K562 (cell line): ENCODE measurements around the gene PTPMT1. TPM values are rescaled to one million over a fixed set of nuclear protein-coding genes. Genes with fewer than 3 reads are reported as not detected.
A peak's percentile ranks its signal among the peaks of the same experiment; 100 is the strongest.

ENCODE experiments used
- CREB3L1 ChIP-seq: fragments of 450-650 bp; IDR thresholded peaks from 2 replicates; pipeline ENCODE4 v1.6.1; 2014; ENCODE audit warnings: low read depth, mild to moderate bottlenecking, moderate library complexity, borderline replicate concordance
- DACH1 ChIP-seq: fragments of 450-650 bp; IDR thresholded peaks from 2 replicates; pipeline ENCODE4 v1.6.1; 2018; ENCODE audit not compliant: partially characterized antibody
- FOXA1 ChIP-seq: fragments of 450-650 bp; IDR thresholded peaks from 2 replicates; pipeline ENCODE4 v1.6.1; 2016; ENCODE audit warnings: mild to moderate bottlenecking, borderline replicate concordance
- FOXK1 ChIP-seq: sonication (generic); formaldehyde crosslinking; IDR thresholded peaks from 2 replicates; pipeline ENCODE4 v1.8.0; 2022; ENCODE audit warnings: missing genetic modification reagents, mild to moderate bottlenecking, borderline replicate concordance
- HMGXB4 ChIP-seq: sonication (generic); formaldehyde crosslinking; IDR thresholded peaks from 2 replicates; pipeline ENCODE4 v1.8.1; 2023; ENCODE audit warnings: mild to moderate bottlenecking, missing genetic modification reagents
- MAFF ChIP-seq: IDR thresholded peaks from 2 replicates; pipeline ENCODE4 v1.6.1; 2012; ENCODE audit warnings: low read length, improper control_type of control experiment
- MIER1 ChIP-seq: fragments of 450-650 bp; IDR thresholded peaks from 2 replicates; pipeline ENCODE4 v1.6.1; 2016; ENCODE audit warnings: antibody characterized with exemption, mild to moderate bottlenecking, low read depth
- NCOA1 ChIP-seq: fragments of 450-650 bp; IDR thresholded peaks from 2 replicates; pipeline ENCODE4 v1.6.1; 2016; ENCODE audit warnings: low read depth
- NRF1 ChIP-seq, 2 experiments: fragments of 450-650 bp; IDR thresholded peaks in 1 of 2; conservative IDR thresholded peaks in 1 of 2; 2 replicates each; pipeline ENCODE4 v1.6.1; 2014; ENCODE audit warnings: mild to moderate bottlenecking in 2 of 2
- POLR3A ChIP-seq: IDR thresholded peaks from 2 replicates; pipeline ENCODE4 v1.6.1; 2011; ENCODE audit warnings: borderline replicate concordance, mild to moderate bottlenecking, moderate library complexity; ENCODE audit not compliant: insufficient read length, insufficient read depth; ENCODE audit errors: extremely low read depth
- PTTG1 ChIP-seq: fragments of 450-650 bp; IDR thresholded peaks from 2 replicates; pipeline ENCODE4 v1.6.1; 2016; ENCODE audit warnings: low read depth, mild to moderate bottlenecking, missing genetic modification characterization, missing compliant biosample characterization
- RBM39 ChIP-seq: fragments of 200-400 bp; formaldehyde crosslinking; optimal IDR thresholded peaks from 2 replicates; pipeline ENCODE3; 2018; ENCODE audit warnings: low read depth, low read length
- RFX1 ChIP-seq: fragments of 450-650 bp; IDR thresholded peaks from 2 replicates; pipeline ENCODE4 v1.6.1; 2016; ENCODE audit warnings: mild to moderate bottlenecking, moderate library complexity
- SAP30 ChIP-seq: fragments of 200-600 bp; sonication (generic); IDR thresholded peaks from 2 replicates; pipeline ENCODE4 v1.6.1; 2012; ENCODE audit warnings: borderline replicate concordance, low read depth, mild to moderate bottlenecking, moderate library complexity, low read length, control low read depth, inconsistent platforms; ENCODE audit not compliant: insufficient read depth, poor library complexity, severe bottlenecking
- SMARCE1 ChIP-seq: fragments of 450-650 bp; IDR thresholded peaks from 2 replicates; pipeline ENCODE4 v1.7.1; 2016; ENCODE audit warnings: mild to moderate bottlenecking
- THRB ChIP-seq: fragments of 450-650 bp; formaldehyde crosslinking; conservative IDR thresholded peaks from 2 replicates; pipeline ENCODE4 v1.4.0; 2022; ENCODE audit warnings: mild to moderate bottlenecking, missing genetic modification characterization
- ZBTB26 ChIP-seq: fragments of 450-650 bp; formaldehyde crosslinking; IDR thresholded peaks from 2 replicates; pipeline ENCODE4 v1.4.0; 2022; ENCODE audit warnings: missing genetic modification characterization
- ZNF224 ChIP-seq: sonication (generic); formaldehyde crosslinking; IDR thresholded peaks from 2 replicates; pipeline ENCODE4 v1.8.0; 2022; ENCODE audit warnings: mild to moderate bottlenecking, missing genetic modification reagents
- ZNF232 ChIP-seq: sonication (generic); formaldehyde crosslinking; IDR thresholded peaks from 2 replicates; pipeline ENCODE4 v1.8.0; 2022; ENCODE audit warnings: mild to moderate bottlenecking, missing genetic modification reagents
- ZNF431 ChIP-seq: sonication (generic); formaldehyde crosslinking; IDR thresholded peaks from 2 replicates; pipeline ENCODE4 v1.8.0; 2022; ENCODE audit warnings: mild to moderate bottlenecking, missing genetic modification reagents
- ZNF436 ChIP-seq: fragments of 250-450, 450-650 bp; sonication (Bioruptor Pico); formaldehyde crosslinking; IDR thresholded peaks from 2 replicates; pipeline ENCODE4 v1.7.0; 2020; ENCODE audit warnings: mild to moderate bottlenecking
- ZNF778 ChIP-seq: fragments of 450-650 bp; formaldehyde crosslinking; IDR thresholded peaks from 2 replicates; pipeline ENCODE4 v1.4.0; 2020; ENCODE audit warnings: mild to moderate bottlenecking, moderate library complexity
- ZNF79 ChIP-seq: fragments of 250-450 bp; sonication (Bioruptor Pico); IDR thresholded peaks from 2 replicates; pipeline ENCODE4 v1.4.0; 2020; ENCODE audit warnings: low read depth, mild to moderate bottlenecking, moderate library complexity
- polyA plus RNA-seq, 8 experiments: library from polyadenylated mRNA; depleted of rRNA in 4 of 8; stranded (reverse) in 5 of 8; unstranded in 3 of 8; fragments of >200 nt; fragmentation: Nextera tagmentation in 2 of 8; fragmentation: Illumina TruSeq in 1 of 8; extraction: Ambion mirVana in 2 of 8; extraction: Trizol in 1 of 8; gene quantifications; 2 replicates each; pipeline versions ENCODE4 v1.2.1 to v1.2.3, GENCODE V29; 2011 to 2014; ENCODE audit warnings: inconsistent platforms in 1 of 8, missing spikeins in 1 of 8
- total RNA-seq, 7 experiments: library from RNA; depleted of rRNA in 6 of 7; stranded (reverse); fragments of >200 nt in 6 of 7; fragmentation: Illumina TruSeq in 2 of 7; extraction: Trizol in 2 of 7; gene quantifications; 2 replicates each; pipeline versions ENCODE4 v1.2.1 to v1.2.3, GENCODE V29; 2011 to 2021; ENCODE audit warnings: low replicate concordance in 1 of 7
- TF ChIP-seq, protein P1 (sequence below): sonication (generic); formaldehyde crosslinking; IDR thresholded peaks from 2 replicates; pipeline ENCODE4 v1.8.1; 2023; ENCODE audit warnings: mild to moderate bottlenecking, missing genetic modification reagents

PTPMT1 gene
- total and polyA plus RNA-seq, 9 of the 15 experiments (the other 6 are each of a cell fraction or from before 2014, with no cell fraction given), result 10.4 to 140 (median 67.2) TPM

- TF ChIP-seq PTTG1 (tag), result no peak
- no peak for TF ChIP-seq FOXA1
- TF ChIP-seq HMGXB4 (CRISPR knock-in tag), result no peak
- TF ChIP-seq NCOA1, result no peak
- no peak for TF ChIP-seq RBM39
- TF ChIP-seq RFX1, result no peak
- TF ChIP-seq CREB3L1, result no peak
- peak; percentile 87; the same call in 1 of the 2 replicates for TF ChIP-seq ZNF232 (CRISPR knock-in tag)
- TF ChIP-seq ZNF778, result no peak
- TF ChIP-seq ZBTB26 (CRISPR knock-in tag), result no peak
- TF ChIP-seq, protein P1, sequence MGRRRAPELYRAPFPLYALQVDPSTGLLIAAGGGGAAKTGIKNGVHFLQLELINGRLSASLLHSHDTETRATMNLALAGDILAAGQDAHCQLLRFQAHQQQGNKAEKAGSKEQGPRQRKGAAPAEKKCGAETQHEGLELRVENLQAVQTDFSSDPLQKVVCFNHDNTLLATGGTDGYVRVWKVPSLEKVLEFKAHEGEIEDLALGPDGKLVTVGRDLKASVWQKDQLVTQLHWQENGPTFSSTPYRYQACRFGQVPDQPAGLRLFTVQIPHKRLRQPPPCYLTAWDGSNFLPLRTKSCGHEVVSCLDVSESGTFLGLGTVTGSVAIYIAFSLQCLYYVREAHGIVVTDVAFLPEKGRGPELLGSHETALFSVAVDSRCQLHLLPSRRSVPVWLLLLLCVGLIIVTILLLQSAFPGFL, result no peak
- no peak for TF ChIP-seq NRF1 (conservative IDR thresholded peaks at IDR 0.05 in 1 of 2, IDR thresholded peaks at IDR 0.05 in 1 of 2)
- TF ChIP-seq DACH1, result peak; percentile 94
- 0 out of 2 replicates have a peak, but pooled peaks have one; percentile 23 for TF ChIP-seq FOXK1
- TF ChIP-seq SAP30, result no peak
- TF ChIP-seq SMARCE1, result no peak
- no peak for TF ChIP-seq MIER1
- no peak for TF ChIP-seq ZNF79 (CRISPR knock-in tag)
- TF ChIP-seq THRB, result no peak
- TF ChIP-seq ZNF224, result peak; percentile 80; the same call in 1 of the 2 replicates
- TF ChIP-seq ZNF436, result no peak
- TF ChIP-seq MAFF, result no peak
- TF ChIP-seq ZNF431, result peak; percentile 53; the same call in 1 of the 2 replicates
- TF ChIP-seq POLR3A, result no peak
These were observed 20.1 kb upstream of the PTPMT1 start (continued) for GRCh38 chr11:47545298-47545697.
